ENCODE results near the gene C8G.

DNA sequence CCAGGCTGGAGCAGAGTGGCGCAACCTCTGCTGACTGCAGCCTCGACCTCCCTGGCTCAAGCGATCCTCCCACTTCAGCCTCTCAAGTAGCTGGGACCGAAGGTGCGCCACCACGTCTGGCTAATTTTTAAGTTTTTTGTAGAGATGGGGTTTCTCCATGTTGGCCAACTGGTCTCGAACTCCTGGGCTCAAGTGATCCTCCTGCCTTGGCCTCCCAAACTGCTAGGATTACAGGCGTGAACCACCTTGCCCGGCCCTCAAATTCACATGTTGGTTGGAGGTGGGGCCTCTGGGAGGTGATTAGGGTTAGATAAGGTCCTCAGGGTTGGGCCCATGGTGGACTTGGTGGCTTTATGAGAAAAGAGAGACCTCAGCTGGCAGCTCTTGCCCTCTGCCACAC lies 17.1 kb downstream of the C8G start:
- no peak for TF ChIP-seq POLR2AphosphoS5 (IDR thresholded peaks at IDR 0.05; ENCODE audit: low read depth, low read length)
- TF ChIP-seq REST (IDR thresholded peaks at IDR 0.05; ENCODE audit: low read depth): no peak
- TF ChIP-seq ELF1 (IDR thresholded peaks at IDR 0.05; ENCODE audit: borderline replicate concordance, low read depth): no peak
- TF ChIP-seq TCF7L2 (IDR thresholded peaks at IDR 0.05; ENCODE audit: borderline replicate concordance, extremely low read depth, insufficient read depth, insufficient read length): no peak
- no peak for TF ChIP-seq POLR2A (IDR thresholded peaks at IDR 0.05; ENCODE audit: borderline replicate concordance, extremely low read depth, insufficient read depth, insufficient read length)
- TF ChIP-seq, protein P1, sequence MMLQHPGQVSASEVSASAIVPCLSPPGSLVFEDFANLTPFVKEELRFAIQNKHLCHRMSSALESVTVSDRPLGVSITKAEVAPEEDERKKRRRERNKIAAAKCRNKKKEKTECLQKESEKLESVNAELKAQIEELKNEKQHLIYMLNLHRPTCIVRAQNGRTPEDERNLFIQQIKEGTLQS (IDR thresholded peaks at IDR 0.05): no peak
